Myometrial cell (primary cell): ENCODE results near the gene OR4C45. TPM values are rescaled to one million over a fixed set of nuclear protein-coding genes. Genes with fewer than 3 reads are reported as not detected.

Experiments
- total RNA-seq: library from RNA; depleted of rRNA; stranded (reverse); fragments of >200 nt; gene quantifications from 2 replicates; pipeline ENCODE4 v1.2.3, GENCODE V29; 2015

Gene OR4C45
- total RNA-seq, result not detected in 2 replicates

GRCh38 chr11:50032574-50032973 lies at the start of gene OR4C45:
TSS of gene OR4C45 (plus strand) at chr11:50032874.

Other genes with a start within 250 kb of the OR4C45 start
- not detected in 2 replicates for gene OR4C13, start 80.5 kb upstream of the OR4C45 start, total RNA-seq
- gene OR4C12, start 50.3 kb upstream of the OR4C45 start, total RNA-seq, result not detected in 2 replicates